Occipital lobe (tissue), 2 donors: Measurements from ENCODE around the gene RBM10. TPM values are rescaled to one million over a fixed set of nuclear protein-coding genes. Genes with fewer than 3 reads are reported as not detected.
A peak's percentile ranks its signal among the peaks of the same experiment; 100 is the strongest.

Experiments used
- DNase-seq: peaks from one replicate; lab custom pipeline; 2025; lab: John Stamatoyannopoulos, UW
- total RNA-seq: library from RNA; depleted of rRNA; stranded (reverse); fragments of >200 nt; gene quantifications from one replicate; pipeline ENCODE4 v1.2.3, GENCODE V29; 2014

RBM10 gene
- total RNA-seq, 1 donor from 2014 or later = 38.7 TPM

- no peak for DNase-seq
Observed at GRCh38 chrX:47198026-47198686, 53.1 kb downstream of the RBM10 start.

GRCh38 chrX:47198687-47199080, 53.7 kb downstream of the RBM10 start:
- no peak for DNase-seq

- DNase-seq = no peak
Observed at GRCh38 chrX:47199286-47199685, 54.3 kb downstream of the RBM10 start.

GRCh38 chrX:47200385-47201150, 55.5 kb downstream of the RBM10 start:
- DNase-seq = no peak

GRCh38 chrX:47201345-47201944, 56.4 kb downstream of the RBM10 start:
- DNase-seq = no peak

- DNase-seq = no peak
Observed at GRCh38 chrX:47202316-47202715, 57.3 kb downstream of the RBM10 start.

GRCh38 chrX:47202877-47203276, 57.9 kb downstream of the RBM10 start:
- DNase-seq = no peak

- no peak for DNase-seq
Observed at GRCh38 chrX:47204970-47205369, 59.9 kb downstream of the RBM10 start.

- DNase-seq = no peak
Observed at GRCh38 chrX:47206316-47206715, 61.3 kb downstream of the RBM10 start.

GRCh38 chrX:47208108-47208507, 63.1 kb downstream of the RBM10 start:
- DNase-seq = no peak

GRCh38 chrX:47209508-47210238, 64.7 kb downstream of the RBM10 start:
- no peak for DNase-seq

- no peak for DNase-seq
Observed at GRCh38 chrX:47210661-47211425, 65.8 kb downstream of the RBM10 start.

GRCh38 chrX:47212381-47213293, 67.6 kb downstream of the RBM10 start:
- no peak for DNase-seq

GRCh38 chrX:47214435-47215077, 69.5 kb downstream of the RBM10 start:
- no peak for DNase-seq

GRCh38 chrX:47215291-47215900, 70.4 kb downstream of the RBM10 start:
- DNase-seq = no peak

GRCh38 chrX:47216393-47216925, 71.4 kb downstream of the RBM10 start:
- no peak for DNase-seq

- DNase-seq = no peak
Observed at GRCh38 chrX:47217121-47217851, 72.3 kb downstream of the RBM10 start.

GRCh38 chrX:47217852-47218279, 72.8 kb downstream of the RBM10 start:
- peak; percentile 93 for DNase-seq
